Breast epithelium (tissue), 4 donors: Measurements from ENCODE around the gene CPPED1. TPM values are rescaled to one million over a fixed set of nuclear protein-coding genes. Genes with fewer than 3 reads are reported as not detected.

Experiments
- DNase-seq, 2 donors: peaks; one replicate each; pipeline ENCODE4 v3.0.0-alpha.2; 2019; ENCODE audit warnings: low spot score in 2 of 2
- H3K27ac ChIP-seq, 2 donors: fragments of 200-600 bp; sonication (generic) in 1 of 2; one replicate each; pipeline ENCODE4 v1.5.1; 2016 to 2019; ENCODE audit warnings: mild to moderate bottlenecking in 1 of 2
- H3K27me3 ChIP-seq, 2 donors: fragments of 200-600 bp; sonication (generic) in 1 of 2; one replicate each; pipeline versions ENCODE4 v1.5.1 to v1.6.0; 2017 to 2019; ENCODE audit warnings: control low read depth in 1 of 2, mild to moderate bottlenecking in 1 of 2
- H3K36me3 ChIP-seq: fragments of 200-600 bp; one replicate; pipeline ENCODE4 v1.5.1; 2019
- H3K4me1 ChIP-seq, 2 donors: fragments of 200-600 bp; sonication (generic); one replicate each; pipeline ENCODE4 v1.5.1; 2016 to 2019; ENCODE audit warnings: control low read depth in 1 of 2
- H3K4me3 ChIP-seq, 3 donors: fragments of 200-600 bp; sonication (generic); 1 replicate in 2 of 3; 2 replicates in 1 of 3; pipeline ENCODE4 v1.5.1; 2016 to 2019; ENCODE audit warnings: mild to moderate bottlenecking in 3 of 3, moderate library complexity in 2 of 3
- H3K9me3 ChIP-seq, 2 donors: fragments of 200-600 bp; sonication (generic) in 1 of 2; one replicate each; pipeline ENCODE4 v1.5.1; 2016 to 2019; ENCODE audit warnings: control low read depth in 1 of 2
- POLR2A ChIP-seq: fragments of 450-650 bp; IDR thresholded peaks from one replicate; pipeline ENCODE4 v1.6.1; 2016; ENCODE audit warnings: antibody characterized with exemption, mild to moderate bottlenecking, moderate library complexity
- POLR2AphosphoS5 ChIP-seq, 3 donors: sonication (generic); formaldehyde crosslinking; IDR thresholded peaks; one replicate each; pipeline ENCODE4 v1.6.1; 2017; ENCODE audit warnings: antibody characterized with exemption in 3 of 3
- intact Hi-C: fragments of 100-400 bp; cut with DNase I; formaldehyde crosslinking; loops from one replicate; pipeline ENCODE4 v1.15.1; 2023; ENCODE audit warnings: low total_unique reads
- total RNA-seq, 3 donors: library from RNA; depleted of rRNA; stranded (reverse); fragments of >200 nt; gene quantifications; one replicate each; pipeline ENCODE4 v1.1.0, GENCODE V29; 2016
- TF ChIP-seq, protein P1 (sequence below), 3 donors: fragments of 450-650 bp; IDR thresholded peaks; one replicate each; pipeline ENCODE4 v1.5.1; 2016 to 2017; ENCODE audit warnings: antibody characterized with exemption in 3 of 3, mild to moderate bottlenecking in 3 of 3, moderate library complexity in 3 of 3

CPPED1 gene
- total RNA-seq, 3 donors from 2014 or later: 9.2 to 23.0 (median 16.4) TPM

DNA sequence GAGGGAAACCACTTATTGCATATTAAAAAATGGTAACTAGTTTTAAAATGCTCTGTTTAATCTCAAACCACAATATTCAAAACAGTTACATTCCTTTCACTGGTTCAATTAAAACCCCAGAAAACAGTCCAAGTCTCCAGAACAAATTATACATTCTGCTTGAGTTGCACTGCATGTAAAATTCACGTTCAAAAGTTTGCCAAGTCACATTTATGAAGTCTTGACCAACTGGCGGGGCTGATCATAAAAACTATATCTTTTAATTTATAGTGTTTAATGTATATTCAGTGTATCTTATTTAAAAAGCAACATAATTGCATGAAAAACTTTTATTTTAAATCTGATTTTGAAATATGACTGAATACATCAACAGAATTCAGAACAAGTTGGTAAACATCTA lies 25.0 kb downstream of the CPPED1 start:
- H3K27me3 ChIP-seq: no peaks in the 10 kb centered on the region
- intact Hi-C loops: no loop called here
- no peak for TF ChIP-seq POLR2A
- TF ChIP-seq, protein P1, sequence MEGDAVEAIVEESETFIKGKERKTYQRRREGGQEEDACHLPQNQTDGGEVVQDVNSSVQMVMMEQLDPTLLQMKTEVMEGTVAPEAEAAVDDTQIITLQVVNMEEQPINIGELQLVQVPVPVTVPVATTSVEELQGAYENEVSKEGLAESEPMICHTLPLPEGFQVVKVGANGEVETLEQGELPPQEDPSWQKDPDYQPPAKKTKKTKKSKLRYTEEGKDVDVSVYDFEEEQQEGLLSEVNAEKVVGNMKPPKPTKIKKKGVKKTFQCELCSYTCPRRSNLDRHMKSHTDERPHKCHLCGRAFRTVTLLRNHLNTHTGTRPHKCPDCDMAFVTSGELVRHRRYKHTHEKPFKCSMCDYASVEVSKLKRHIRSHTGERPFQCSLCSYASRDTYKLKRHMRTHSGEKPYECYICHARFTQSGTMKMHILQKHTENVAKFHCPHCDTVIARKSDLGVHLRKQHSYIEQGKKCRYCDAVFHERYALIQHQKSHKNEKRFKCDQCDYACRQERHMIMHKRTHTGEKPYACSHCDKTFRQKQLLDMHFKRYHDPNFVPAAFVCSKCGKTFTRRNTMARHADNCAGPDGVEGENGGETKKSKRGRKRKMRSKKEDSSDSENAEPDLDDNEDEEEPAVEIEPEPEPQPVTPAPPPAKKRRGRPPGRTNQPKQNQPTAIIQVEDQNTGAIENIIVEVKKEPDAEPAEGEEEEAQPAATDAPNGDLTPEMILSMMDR (IDR thresholded peaks at IDR 0.05): no peak
- no peak for TF ChIP-seq POLR2AphosphoS5 (IDR thresholded peaks at IDR 0.05)

DNA sequence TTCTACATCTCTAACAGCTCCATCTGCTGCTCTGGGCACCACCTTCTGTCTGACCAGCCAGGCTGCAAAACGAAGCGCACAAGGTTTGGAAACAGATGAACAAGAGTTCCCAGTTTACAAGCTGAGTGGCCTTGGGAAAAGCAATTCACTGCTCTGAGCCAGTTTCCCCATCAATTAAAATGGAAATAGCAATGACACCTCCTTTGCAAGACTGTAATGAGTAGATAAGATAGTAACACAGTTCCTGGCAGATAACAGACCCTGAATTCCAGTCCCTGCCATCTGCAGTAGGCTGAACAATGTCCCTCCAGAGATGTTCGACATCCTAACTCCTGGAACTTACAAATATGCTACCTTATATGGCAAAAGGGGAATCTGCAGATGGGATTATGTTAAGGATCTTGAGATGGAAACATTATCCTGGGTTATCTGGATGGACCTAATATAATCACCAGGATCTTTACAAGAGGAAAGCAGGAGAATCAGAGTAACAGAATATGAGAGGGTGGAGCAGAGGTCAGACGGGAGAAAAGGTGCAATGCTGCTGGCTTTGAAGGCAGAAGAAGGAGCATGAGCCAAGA lies 27.9 kb downstream of the CPPED1 start:
- H3K4me1 ChIP-seq: no peaks in the 10 kb centered on the region
- no peaks in the 10 kb centered on the region for H3K36me3 ChIP-seq
- no peaks in the 10 kb centered on the region for H3K9me3 ChIP-seq
- H3K27me3 ChIP-seq: no peaks in the 10 kb centered on the region
- intact Hi-C loops: no loop called here
- H3K27ac ChIP-seq: no peak overlapping the region
- no peak for DNase-seq
- H3K4me3 ChIP-seq: no peak overlapping the region
- TF ChIP-seq, protein P1 (IDR thresholded peaks at IDR 0.05): no peak
- TF ChIP-seq POLR2AphosphoS5 (IDR thresholded peaks at IDR 0.05) (no peak), POLR2A (no peak)

More for the DNA sequence above, 25.0 kb downstream of the CPPED1 start:
- no peak for DNase-seq
- Histone ChIP-seq H3K4me3 (no peak overlapping the region), H3K9me3 (peaks cover 0 to 3% of the 10 kb centered on the region in 2 donors), H3K36me3 (no peaks in the 10 kb centered on the region), H3K4me1 (no peaks in the 10 kb centered on the region), H3K27ac (no peak overlapping the region)

DNA sequence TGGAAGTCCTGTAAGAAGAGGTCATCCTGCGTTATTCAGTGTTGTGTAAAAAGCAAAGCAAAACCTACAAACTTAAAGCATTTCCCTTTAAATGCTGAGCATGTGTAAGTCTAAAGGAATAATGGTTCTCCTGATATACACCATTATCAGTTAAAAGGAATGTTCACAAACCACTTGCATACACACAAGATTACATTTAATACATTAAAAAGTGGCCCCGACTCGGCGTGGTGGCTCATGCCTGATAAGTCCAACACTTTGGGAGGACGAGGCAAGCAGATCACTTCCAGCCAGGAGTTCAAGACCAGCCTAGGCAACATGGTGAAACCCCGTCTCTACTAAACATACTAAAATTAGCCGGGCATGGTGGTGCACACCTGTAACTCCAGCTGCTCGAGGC lies 30.5 kb downstream of the CPPED1 start:
- H3K36me3 ChIP-seq: no peaks in the 10 kb centered on the region
- no peak overlapping the region for H3K27ac ChIP-seq
- intact Hi-C loops: no loop called here
- no peaks in the 10 kb centered on the region for H3K9me3 ChIP-seq
- no peak for DNase-seq
- no peaks in the 10 kb centered on the region for H3K27me3 ChIP-seq
- TF ChIP-seq POLR2A (no peak), POLR2AphosphoS5 (IDR thresholded peaks at IDR 0.05) (no peak)
- TF ChIP-seq, protein P1 (IDR thresholded peaks at IDR 0.05): no peak
- H3K4me3 ChIP-seq: no peak overlapping the region
- H3K4me1 ChIP-seq: no peaks in the 10 kb centered on the region

DNA sequence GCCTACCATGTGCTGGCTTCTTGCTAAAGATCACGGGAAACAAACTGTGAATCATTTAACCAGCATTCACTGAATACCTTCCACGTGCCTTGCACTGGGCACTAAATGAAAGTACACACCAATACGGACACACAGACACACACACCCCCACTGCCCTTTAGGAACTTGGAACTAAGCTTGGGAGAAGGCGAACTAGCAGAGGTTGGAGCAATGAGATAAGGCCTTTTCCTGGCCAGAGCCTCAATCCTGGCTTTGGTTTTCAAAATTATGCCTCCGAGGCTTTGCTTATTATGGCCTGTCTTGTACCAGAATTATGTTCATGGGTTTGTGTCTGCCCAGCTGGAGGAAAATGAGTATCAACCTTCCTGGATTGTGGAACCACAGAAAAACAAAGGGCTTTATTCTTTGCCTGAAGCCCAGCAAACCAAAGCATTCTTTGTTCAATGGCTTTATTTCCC lies 32.3 kb downstream of the CPPED1 start:
- no peaks in the 10 kb centered on the region for H3K4me1 ChIP-seq
- H3K36me3 ChIP-seq: no peaks in the 10 kb centered on the region
- no peak for TF ChIP-seq POLR2A
- TF ChIP-seq POLR2AphosphoS5 (IDR thresholded peaks at IDR 0.05): no peak
- TF ChIP-seq, protein P1 (IDR thresholded peaks at IDR 0.05): no peak
- no peaks in the 10 kb centered on the region for H3K27me3 ChIP-seq
- intact Hi-C loops: no loop called here
- H3K9me3 ChIP-seq: no peaks in the 10 kb centered on the region
- H3K4me3 ChIP-seq: no peak overlapping the region
- DNase-seq: no peak
- H3K27ac ChIP-seq: no peak overlapping the region

DNA sequence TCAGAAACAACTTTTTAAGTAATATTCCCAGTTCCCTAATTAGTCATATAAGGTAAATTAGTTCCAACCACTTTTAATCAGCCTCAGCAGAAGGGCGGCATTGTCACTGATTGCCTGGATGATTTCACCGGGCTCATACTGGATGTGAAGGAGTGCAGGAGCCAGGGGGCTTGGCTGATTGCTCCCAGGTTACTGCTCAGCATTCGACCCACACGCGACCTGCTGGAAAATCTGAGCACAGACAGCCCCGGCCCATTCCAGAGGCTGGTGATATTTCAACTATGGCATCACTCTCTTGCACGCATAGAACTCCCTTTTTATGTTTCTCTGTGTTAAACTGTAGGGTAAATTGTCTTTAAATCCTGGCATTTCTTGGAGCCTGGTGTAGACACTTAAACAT lies 34.2 kb downstream of the CPPED1 start:
- Histone ChIP-seq H3K27ac (no peak overlapping the region), H3K27me3 (no peaks in the 10 kb centered on the region), H3K36me3 (no peaks in the 10 kb centered on the region), H3K4me1 (no peaks in the 10 kb centered on the region), H3K9me3 (no peaks in the 10 kb centered on the region), H3K4me3 (no peak overlapping the region)
- TF ChIP-seq POLR2A (no peak), POLR2AphosphoS5 (IDR thresholded peaks at IDR 0.05) (no peak)
- TF ChIP-seq, protein P1 (IDR thresholded peaks at IDR 0.05): no peak
- intact Hi-C loops: no loop called here
- DNase-seq: no peak
